ENCODE results near the gene VTI1A.

- TF ChIP-seq THRAP3 (IDR thresholded peaks at IDR 0.05; ENCODE audit: borderline replicate concordance) (no peak), TCF7 (IDR thresholded peaks at IDR 0.05; ENCODE audit: borderline replicate concordance) (no peak), ZBTB12 (CRISPR knock-in tag; IDR thresholded peaks at IDR 0.05) (no peak), JUNB (CRISPR knock-in tag; conservative IDR thresholded peaks at IDR 0.05) (no peak), ZNF124 (CRISPR knock-in tag; IDR thresholded peaks at IDR 0.05) (no peak), TBP (optimal IDR thresholded peaks at IDR 0.05; ENCODE audit: low read depth, low read length) (no peak), CTCF (IDR thresholded peaks at IDR 0.05 in 2 of 3, conservative IDR thresholded peaks at IDR 0.05 in 1 of 3; ENCODE audit: insufficient read depth in 2 of 3, low read depth in 1 of 3, low read length in 3 of 3) (no peak), PRDM10 (IDR thresholded peaks at IDR 0.05; ENCODE audit: partially characterized antibody) (no peak), NRF1 (conservative IDR thresholded peaks at IDR 0.05 in 1 of 2, IDR thresholded peaks at IDR 0.05 in 1 of 2) (no peak), MAX (CRISPR knock-in tag; IDR thresholded peaks at IDR 0.05) (no peak), FOXP4 (CRISPR knock-in tag; IDR thresholded peaks at IDR 0.05; ENCODE audit: borderline replicate concordance) (no peak), EZH2 (IDR thresholded peaks at IDR 0.05; ENCODE audit: borderline replicate concordance, low read depth, low read length) (no peak), E2F3 (CRISPR knock-in tag; IDR thresholded peaks at IDR 0.05) (no peak), NEUROD1 (IDR thresholded peaks at IDR 0.05; ENCODE audit: borderline replicate concordance, low read depth, low read length, partially characterized antibody) (no peak)
These were observed 37.7 kb upstream of the VTI1A start for GRCh38 chr10:112409299-112409698.

All from K562 (cell line).